ENCODE data around the gene RPTOR. TPM values are rescaled to one million over a fixed set of nuclear protein-coding genes. Genes with fewer than 3 reads are reported as not detected.

RPTOR gene
- total RNA-seq, 1 donor, result 27.9 TPM

GRCh38 chr17:80942423-80943345 is 398.0 kb downstream of the RPTOR start:
- Histone ChIP-seq H3K27ac (ENCODE audit: low read depth, low read length) (no peak overlapping the region), H3K36me3 (ENCODE audit: insufficient read depth, low read length) (peaks cover 11% of the 10 kb centered on the region), H2AFZ (ENCODE audit: low read length) (no peak overlapping the region), H3K9me3 (ENCODE audit: low read depth, low read length) (no peaks in the 10 kb centered on the region), H4K20me1 (ENCODE audit: insufficient read depth, low read length) (no peaks in the 10 kb centered on the region), H3K4me3 (ENCODE audit: insufficient read depth, low read length) (no peak overlapping the region), H3K4me2 (ENCODE audit: insufficient read depth, low read length) (no peak overlapping the region), H3K79me2 (ENCODE audit: insufficient read depth, low read length) (no peaks in the 10 kb centered on the region), H3K27me3 (ENCODE audit: insufficient read depth, low read length) (no peaks in the 10 kb centered on the region), H3K4me1 (ENCODE audit: insufficient read depth, low read length) (peaks cover 7% of the 10 kb centered on the region)
- DNase-seq (ENCODE audit: insufficient read length, low spot score, missing footprints), result peak; percentile 97
- TF ChIP-seq CTCF (IDR thresholded peaks at IDR 0.05; ENCODE audit: extremely low read depth, low read depth, low read length), result peak; percentile 9

- Histone ChIP-seq H2AFZ (ENCODE audit: low read length) (no peak overlapping the region), H3K79me2 (ENCODE audit: insufficient read depth, low read length) (no peaks in the 10 kb centered on the region), H3K9me3 (ENCODE audit: low read depth, low read length) (no peaks in the 10 kb centered on the region), H3K4me1 (ENCODE audit: insufficient read depth, low read length) (peaks cover 7% of the 10 kb centered on the region), H3K4me2 (ENCODE audit: insufficient read depth, low read length) (no peak overlapping the region), H3K27me3 (ENCODE audit: insufficient read depth, low read length) (no peaks in the 10 kb centered on the region), H4K20me1 (ENCODE audit: insufficient read depth, low read length) (no peaks in the 10 kb centered on the region), H3K4me3 (ENCODE audit: insufficient read depth, low read length) (no peak overlapping the region), H3K36me3 (ENCODE audit: insufficient read depth, low read length) (peaks cover 11% of the 10 kb centered on the region), H3K27ac (ENCODE audit: low read depth, low read length) (no peak overlapping the region)
- DNase-seq (ENCODE audit: insufficient read length, low spot score, missing footprints), result peak; percentile 63
- TF ChIP-seq CTCF (IDR thresholded peaks at IDR 0.05; ENCODE audit: extremely low read depth, low read depth, low read length), result no peak
Observed at GRCh38 chr17:80943346-80944145, 398.9 kb downstream of the RPTOR start.

GRCh38 chr17:80944326-80944725 is 399.7 kb downstream of the RPTOR start:
- peak; percentile 66 for DNase-seq (ENCODE audit: insufficient read length, low spot score, missing footprints)
- Histone ChIP-seq H4K20me1 (ENCODE audit: insufficient read depth, low read length) (no peaks in the 10 kb centered on the region), H3K27me3 (ENCODE audit: insufficient read depth, low read length) (no peaks in the 10 kb centered on the region), H3K4me3 (ENCODE audit: insufficient read depth, low read length) (no peak overlapping the region), H3K4me1 (ENCODE audit: insufficient read depth, low read length) (peaks cover 7% of the 10 kb centered on the region), H2AFZ (ENCODE audit: low read length) (no peak overlapping the region), H3K36me3 (ENCODE audit: insufficient read depth, low read length) (peaks cover 11% of the 10 kb centered on the region), H3K27ac (ENCODE audit: low read depth, low read length) (no peak overlapping the region), H3K4me2 (ENCODE audit: insufficient read depth, low read length) (no peak overlapping the region), H3K79me2 (ENCODE audit: insufficient read depth, low read length) (no peaks in the 10 kb centered on the region), H3K9me3 (ENCODE audit: low read depth, low read length) (no peaks in the 10 kb centered on the region)
- no peak for TF ChIP-seq CTCF (IDR thresholded peaks at IDR 0.05; ENCODE audit: extremely low read depth, low read depth, low read length)

GRCh38 chr17:80945736-80946135 is 401.1 kb downstream of the RPTOR start:
- Histone ChIP-seq H3K36me3 (ENCODE audit: insufficient read depth, low read length) (peaks cover 11% of the 10 kb centered on the region), H3K27ac (ENCODE audit: low read depth, low read length) (no peak overlapping the region), H3K9me3 (ENCODE audit: low read depth, low read length) (no peaks in the 10 kb centered on the region), H3K4me2 (ENCODE audit: insufficient read depth, low read length) (no peak overlapping the region), H3K27me3 (ENCODE audit: insufficient read depth, low read length) (no peaks in the 10 kb centered on the region), H3K4me1 (ENCODE audit: insufficient read depth, low read length) (peaks cover 7% of the 10 kb centered on the region), H4K20me1 (ENCODE audit: insufficient read depth, low read length) (no peaks in the 10 kb centered on the region), H3K4me3 (ENCODE audit: insufficient read depth, low read length) (no peak overlapping the region), H2AFZ (ENCODE audit: low read length) (no peak overlapping the region), H3K79me2 (ENCODE audit: insufficient read depth, low read length) (no peaks in the 10 kb centered on the region)
- no peak for TF ChIP-seq CTCF (IDR thresholded peaks at IDR 0.05; ENCODE audit: extremely low read depth, low read depth, low read length)
- peak; percentile 42 for DNase-seq (ENCODE audit: insufficient read length, low spot score, missing footprints)
